Fibroblast of lung (primary cell): ENCODE results near the gene C2orf81. TPM values are rescaled to one million over a fixed set of nuclear protein-coding genes. Genes with fewer than 3 reads are reported as not detected.

Source experiments
- DNase-seq, 2 donors: peaks; one replicate each; pipeline versions ENCODE4 v3.0.0 to v3.0.0-alpha.2; 2010; ENCODE audit warnings: low read depth in 2 of 2
- H2AFZ ChIP-seq: 2 replicates; pipeline ENCODE4 v1.5.1; 2012; ENCODE audit warnings: low read length, control low read depth, inconsistent platforms
- H3K27ac ChIP-seq: 2 replicates; pipeline ENCODE4 v1.5.1; 2011; ENCODE audit warnings: low read length, control low read depth; ENCODE audit not compliant: insufficient read depth
- H3K27me3 ChIP-seq: 2 replicates; pipeline ENCODE4 v1.5.1; 2011; ENCODE audit warnings: mild to moderate bottlenecking, low read length; ENCODE audit not compliant: control insufficient read depth, insufficient read depth
- H3K36me3 ChIP-seq: 2 replicates; pipeline ENCODE4 v1.5.1; 2011; ENCODE audit warnings: low read length; ENCODE audit not compliant: control insufficient read depth, insufficient read depth
- H3K4me1 ChIP-seq: 2 replicates; pipeline ENCODE4 v1.5.1; 2011; ENCODE audit warnings: low read length; ENCODE audit not compliant: control insufficient read depth, insufficient read depth; ENCODE audit errors: extremely low read depth
- H3K4me2 ChIP-seq: 2 replicates; pipeline ENCODE4 v1.5.1; 2011; ENCODE audit warnings: low read length, control low read depth; ENCODE audit not compliant: insufficient read depth; ENCODE audit errors: extremely low read depth
- H3K4me3 ChIP-seq, 4 experiments: fragments of 200-600 bp in 1 of 4; sonication (generic) in 1 of 4; replicated peaks in 1 of 4; 2 replicates each; pipeline ENCODE4 v1.5.1; 2011 to 2016; ENCODE audit warnings: low read length in 4 of 4, low read depth in 3 of 4, mild to moderate bottlenecking in 3 of 4, control low read depth in 2 of 4, inconsistent platforms in 1 of 4, mixed read lengths in 1 of 4; ENCODE audit not compliant: insufficient read depth in 1 of 4; ENCODE audit errors: control extremely low read depth in 1 of 4
- H3K79me2 ChIP-seq: 2 replicates; pipeline ENCODE4 v1.5.1; 2012; ENCODE audit warnings: mild to moderate bottlenecking, low read length, inconsistent platforms; ENCODE audit not compliant: control insufficient read depth, insufficient read depth
- H3K9ac ChIP-seq: 2 replicates; pipeline ENCODE4 v1.5.1; 2011; ENCODE audit warnings: mild to moderate bottlenecking, low read length, control low read depth; ENCODE audit not compliant: insufficient read depth
- H3K9me3 ChIP-seq: 2 replicates; pipeline ENCODE4 v1.5.1; 2012; ENCODE audit warnings: low read depth, low read length; ENCODE audit not compliant: control insufficient read depth, insufficient read depth
- H4K20me1 ChIP-seq: 2 replicates; pipeline ENCODE4 v1.5.1; 2011; ENCODE audit warnings: low read length; ENCODE audit not compliant: control insufficient read depth, insufficient read depth; ENCODE audit errors: extremely low read depth
- EZH2 ChIP-seq: IDR thresholded peaks from 2 replicates; pipeline ENCODE4 v1.5.1; 2012; ENCODE audit warnings: low read length, control low read depth, mild to moderate bottlenecking; ENCODE audit errors: missing control alignments
- polyA plus RNA-seq, 2 donors: library from polyadenylated mRNA; depleted of rRNA in 1 of 2; stranded (reverse) in 1 of 2; unstranded in 1 of 2; fragments of >200 nt; gene quantifications; 2 replicates each; pipeline ENCODE4 v1.2.1, GENCODE V29; 2011 to 2012; ENCODE audit warnings: missing spikeins in 1 of 2
- total RNA-seq: library from RNA; depleted of rRNA; stranded (reverse); fragments of >200 nt; gene quantifications from 2 replicates; pipeline ENCODE4 v1.2.1, GENCODE V29; 2014
- TF ChIP-seq, protein P1 (sequence below), 2 donors: IDR thresholded peaks in 1 of 2; conservative IDR thresholded peaks in 1 of 2; 1 replicate in 1 of 2; 2 replicates in 1 of 2; pipeline ENCODE4 v1.5.1; 2011 to 2012; ENCODE audit warnings: low read length in 2 of 2, control low read depth in 1 of 2, inconsistent platforms in 1 of 2, low read depth in 1 of 2, mild to moderate bottlenecking in 1 of 2

C2orf81 gene
- total and polyA plus RNA-seq, 2 donors (not counting 1 experiment from before 2014, with no cell fraction given), result 0.25 to 1.5 TPM

DNA sequence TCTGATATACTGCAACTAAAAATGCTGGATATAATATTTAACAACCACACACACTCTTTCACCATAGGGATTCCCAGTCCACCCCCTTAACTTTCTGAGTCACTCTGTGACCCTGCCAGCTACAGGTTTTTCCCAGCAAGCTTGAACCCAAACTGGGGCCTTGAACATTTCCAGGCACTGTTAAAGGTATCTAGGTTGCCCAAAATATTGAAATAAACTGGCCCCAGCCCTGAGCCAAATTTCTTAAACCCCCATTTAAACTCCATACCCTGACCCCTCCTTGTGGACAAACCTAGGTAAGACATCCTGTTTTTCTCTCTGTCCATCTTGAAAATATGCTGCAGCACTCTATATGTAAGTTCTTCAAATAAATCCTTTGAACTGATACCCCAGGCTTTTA is 21.6 kb downstream of the C2orf81 start:
- peak in 1 of 2 donors; percentile 54 for DNase-seq
- Histone ChIP-seq H3K4me1 (no peaks in the 10 kb centered on the region), H3K4me3 (no peak overlapping the region), H3K4me2 (no peak overlapping the region), H4K20me1 (no peaks in the 10 kb centered on the region), H3K27me3 (no peaks in the 10 kb centered on the region), H2AFZ (no peak overlapping the region), H3K36me3 (no peaks in the 10 kb centered on the region), H3K27ac (no peak overlapping the region), H3K79me2 (no peaks in the 10 kb centered on the region), H3K9ac (no peak overlapping the region), H3K9me3 (no peaks in the 10 kb centered on the region)
- TF ChIP-seq, protein P1, sequence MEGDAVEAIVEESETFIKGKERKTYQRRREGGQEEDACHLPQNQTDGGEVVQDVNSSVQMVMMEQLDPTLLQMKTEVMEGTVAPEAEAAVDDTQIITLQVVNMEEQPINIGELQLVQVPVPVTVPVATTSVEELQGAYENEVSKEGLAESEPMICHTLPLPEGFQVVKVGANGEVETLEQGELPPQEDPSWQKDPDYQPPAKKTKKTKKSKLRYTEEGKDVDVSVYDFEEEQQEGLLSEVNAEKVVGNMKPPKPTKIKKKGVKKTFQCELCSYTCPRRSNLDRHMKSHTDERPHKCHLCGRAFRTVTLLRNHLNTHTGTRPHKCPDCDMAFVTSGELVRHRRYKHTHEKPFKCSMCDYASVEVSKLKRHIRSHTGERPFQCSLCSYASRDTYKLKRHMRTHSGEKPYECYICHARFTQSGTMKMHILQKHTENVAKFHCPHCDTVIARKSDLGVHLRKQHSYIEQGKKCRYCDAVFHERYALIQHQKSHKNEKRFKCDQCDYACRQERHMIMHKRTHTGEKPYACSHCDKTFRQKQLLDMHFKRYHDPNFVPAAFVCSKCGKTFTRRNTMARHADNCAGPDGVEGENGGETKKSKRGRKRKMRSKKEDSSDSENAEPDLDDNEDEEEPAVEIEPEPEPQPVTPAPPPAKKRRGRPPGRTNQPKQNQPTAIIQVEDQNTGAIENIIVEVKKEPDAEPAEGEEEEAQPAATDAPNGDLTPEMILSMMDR (conservative IDR thresholded peaks at IDR 0.05 in 1 of 2, IDR thresholded peaks at IDR 0.05 in 1 of 2; ENCODE audit: low read depth in 1 of 2, low read length in 2 of 2), result peak; percentile 49 to 71
- no peak for TF ChIP-seq EZH2

DNA sequence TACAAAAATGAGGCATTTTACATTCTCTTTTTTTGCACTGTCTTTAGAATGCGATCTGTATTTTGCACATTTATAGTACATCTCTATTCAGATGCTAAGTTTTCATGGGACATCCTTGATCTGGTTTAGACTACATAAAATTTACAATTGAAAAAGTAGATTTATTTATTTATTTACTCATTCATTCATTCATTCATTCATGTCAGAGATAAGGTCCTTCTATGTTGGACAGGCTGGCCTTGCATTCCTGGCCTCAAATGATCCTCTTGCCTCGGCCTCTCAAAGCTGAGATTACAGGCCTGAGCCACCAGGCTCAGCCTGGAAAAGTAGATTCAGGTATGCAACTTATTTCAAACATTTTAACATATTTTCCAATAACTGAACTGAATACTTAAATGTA is 25.3 kb downstream of the C2orf81 start:
- Histone ChIP-seq H3K4me2 (no peak overlapping the region), H2AFZ (no peak overlapping the region), H3K79me2 (peaks cover 3% of the 10 kb centered on the region), H4K20me1 (no peaks in the 10 kb centered on the region), H3K27ac (no peak overlapping the region), H3K4me3 (no peak overlapping the region), H3K9ac (no peak overlapping the region), H3K9me3 (no peaks in the 10 kb centered on the region), H3K36me3 (no peaks in the 10 kb centered on the region), H3K27me3 (no peaks in the 10 kb centered on the region), H3K4me1 (no peaks in the 10 kb centered on the region)
- no peak for TF ChIP-seq EZH2
- TF ChIP-seq, protein P1 (conservative IDR thresholded peaks at IDR 0.05 in 1 of 2, IDR thresholded peaks at IDR 0.05 in 1 of 2; ENCODE audit: low read depth in 1 of 2, low read length in 2 of 2), result no peak
- no peak for DNase-seq

DNA sequence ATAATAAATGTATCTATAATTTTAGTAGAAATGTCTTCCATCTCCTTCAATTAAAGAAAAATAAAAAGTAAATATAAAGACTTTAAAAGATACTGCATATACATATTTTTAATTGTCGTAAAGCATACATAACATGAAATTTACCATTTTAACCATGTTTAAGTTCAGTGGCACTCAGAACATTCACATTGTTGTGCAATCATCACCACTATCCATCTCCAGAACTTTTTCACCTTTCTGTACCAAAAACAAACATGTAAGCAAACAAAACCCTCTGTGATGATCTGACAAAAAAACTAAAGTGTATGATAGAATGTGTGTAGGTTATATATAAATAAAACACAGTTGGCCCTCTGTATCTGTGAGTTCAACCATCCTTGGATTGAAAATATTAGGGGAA is 27.9 kb downstream of the C2orf81 start:
- H2AFZ ChIP-seq, result no peak overlapping the region
- H3K36me3 ChIP-seq, result no peaks in the 10 kb centered on the region
- H3K4me2 ChIP-seq, result no peak overlapping the region
- no peak overlapping the region for H3K4me3 ChIP-seq
- no peaks in the 10 kb centered on the region for H3K27me3 ChIP-seq
- no peaks in the 10 kb centered on the region for H3K9me3 ChIP-seq
- peaks cover 4% of the 10 kb centered on the region for H3K4me1 ChIP-seq
- TF ChIP-seq EZH2, result no peak
- TF ChIP-seq, protein P1 (conservative IDR thresholded peaks at IDR 0.05 in 1 of 2, IDR thresholded peaks at IDR 0.05 in 1 of 2; ENCODE audit: low read depth in 1 of 2, low read length in 2 of 2), result no peak
- no peak overlapping the region for H3K27ac ChIP-seq
- DNase-seq, result no peak
- H3K9ac ChIP-seq, result no peak overlapping the region
- no peaks in the 10 kb centered on the region for H4K20me1 ChIP-seq
- H3K79me2 ChIP-seq, result peaks cover 29% of the 10 kb centered on the region
